Activated CD8-positive, alpha-beta memory T cell treated with anti-CD3 and anti-CD28 coated beads for 1 hour (primary cell): ENCODE results near the gene TEAD1.

Source experiments
- DNase-seq, 2 donors: peaks; one replicate each; pipeline ENCODE4 v3.0.0-alpha.2; 2020; ENCODE audit warnings: low read depth in 1 of 2; ENCODE audit errors: extremely low read depth in 1 of 2

TEAD1 gene

DNA sequence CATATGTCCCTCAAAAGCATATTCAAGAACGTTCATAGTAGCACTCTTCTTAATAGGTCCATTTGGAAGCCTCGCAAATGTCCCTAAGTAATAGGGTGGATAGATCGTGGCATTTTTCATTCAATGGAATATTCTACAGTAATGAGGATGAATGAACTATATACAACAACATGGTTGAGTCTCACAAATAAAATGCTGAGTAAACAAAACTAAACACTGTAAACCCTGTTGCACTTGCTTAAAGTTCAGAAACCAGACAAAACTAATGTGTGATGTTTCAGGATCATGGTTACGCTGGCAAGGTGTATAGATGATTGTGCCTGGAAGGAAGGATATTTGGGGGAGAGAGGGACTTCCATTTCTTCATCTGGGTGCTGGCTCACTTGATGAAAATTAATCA is 244.4 kb downstream of the TEAD1 start:
- no peak for DNase-seq

GRCh38 chr11:12922418-12922817 is 248.2 kb downstream of the TEAD1 start:
- no peak for DNase-seq

- no peak for DNase-seq
These were observed 248.8 kb downstream of the TEAD1 start for GRCh38 chr11:12922980-12923507.

DNA sequence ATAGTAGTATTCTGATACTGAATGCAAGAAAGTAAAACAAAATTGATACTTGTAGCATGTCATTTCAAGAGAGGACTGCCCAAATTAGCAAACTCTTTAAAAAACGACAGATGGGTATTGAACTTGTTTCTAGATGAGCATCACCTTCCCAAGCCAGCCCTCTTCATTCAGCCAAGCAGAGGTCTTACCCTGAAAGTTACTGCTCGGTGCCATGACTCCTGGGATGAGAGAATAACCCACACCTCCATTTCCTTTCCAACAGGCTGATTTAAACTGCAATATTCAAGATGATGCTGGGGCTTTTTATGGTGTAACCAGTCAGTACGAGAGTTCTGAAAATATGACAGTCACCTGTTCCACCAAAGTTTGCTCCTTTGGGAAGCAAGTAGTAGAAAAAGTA is 250.4 kb downstream of the TEAD1 start:
- DNase-seq: no peak

- DNase-seq: no peak
These were observed 251.3 kb downstream of the TEAD1 start for GRCh38 chr11:12925520-12925919.

- no peak for DNase-seq
These were observed 253.0 kb downstream of the TEAD1 start for GRCh38 chr11:12927221-12927620.

- DNase-seq: no peak
These were observed 253.7 kb downstream of the TEAD1 start for GRCh38 chr11:12927886-12928285.

GRCh38 chr11:12930850-12931249 is 256.6 kb downstream of the TEAD1 start:
- no peak for DNase-seq

DNA sequence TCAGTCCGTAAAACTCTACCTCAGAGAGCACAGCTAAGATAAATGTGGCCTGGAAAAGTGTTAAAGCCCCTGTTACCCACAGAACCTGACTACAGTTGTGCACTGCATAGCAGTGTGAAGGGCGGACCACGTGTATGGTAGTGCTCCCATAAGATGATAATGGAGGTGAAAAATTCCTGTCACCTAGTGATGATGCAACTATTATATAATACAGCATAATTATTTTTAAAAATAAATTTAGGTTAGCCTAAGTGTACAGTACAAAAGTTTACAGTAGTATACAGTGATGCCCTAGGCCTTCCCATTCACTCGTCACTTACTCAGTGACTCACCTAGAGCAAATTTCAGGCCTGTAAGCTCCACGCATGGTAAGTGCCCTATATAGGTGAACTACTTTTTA is 258.3 kb downstream of the TEAD1 start:
- no peak for DNase-seq

DNA sequence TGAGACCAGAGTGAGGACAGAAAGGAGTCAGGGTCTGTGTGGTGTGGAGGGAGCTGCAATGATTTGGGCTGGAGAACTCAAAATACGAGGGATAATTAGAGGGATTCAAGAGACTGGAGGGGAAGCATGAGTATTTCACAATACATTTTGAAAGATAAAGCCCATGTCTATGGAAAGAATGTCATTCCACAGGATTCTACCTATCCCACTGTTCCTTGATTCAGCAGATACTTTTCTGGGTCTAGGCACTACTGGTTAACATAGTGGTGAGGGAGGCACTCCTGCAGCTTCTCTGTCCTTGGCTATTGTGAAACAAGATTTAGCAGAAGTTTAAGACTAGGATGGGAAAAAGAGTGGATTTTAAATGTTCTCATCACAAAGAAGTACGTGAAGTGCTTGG is 262.0 kb downstream of the TEAD1 start:
- DNase-seq: no peak

DNA sequence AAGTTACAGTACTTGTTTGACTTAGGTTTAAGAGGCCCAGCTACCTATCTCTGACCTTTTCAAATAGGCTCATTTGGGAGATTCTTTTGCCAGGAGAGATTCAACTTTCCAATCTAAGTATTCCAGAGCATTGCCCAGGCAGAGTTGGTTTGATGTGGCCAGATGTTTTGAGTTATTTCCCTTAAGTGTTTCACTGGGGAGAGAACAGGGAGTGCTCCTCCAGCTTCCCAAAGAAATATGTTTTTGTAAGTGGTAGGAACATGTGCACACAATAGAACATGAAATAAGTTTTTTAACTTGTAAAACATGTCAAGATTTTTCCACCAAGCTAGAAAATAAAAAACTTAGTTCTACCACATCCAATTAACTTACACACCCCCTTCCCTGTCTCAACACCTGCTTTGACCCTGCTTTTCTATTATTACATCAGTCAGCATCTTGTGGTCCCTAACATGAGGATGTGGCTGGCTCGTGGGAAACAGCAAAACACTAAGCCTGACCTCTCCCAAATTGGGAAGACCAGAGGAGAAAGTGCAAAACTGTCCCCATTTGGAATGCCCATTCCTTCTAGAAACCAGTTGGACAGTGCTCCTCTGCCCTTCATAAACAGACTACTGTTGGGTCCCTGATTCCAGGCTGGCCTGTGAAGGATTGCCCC is 264.5 kb downstream of the TEAD1 start:
- no peak for DNase-seq

- no peak for DNase-seq
These were observed 267.4 kb downstream of the TEAD1 start for GRCh38 chr11:12941671-12942070.

DNA sequence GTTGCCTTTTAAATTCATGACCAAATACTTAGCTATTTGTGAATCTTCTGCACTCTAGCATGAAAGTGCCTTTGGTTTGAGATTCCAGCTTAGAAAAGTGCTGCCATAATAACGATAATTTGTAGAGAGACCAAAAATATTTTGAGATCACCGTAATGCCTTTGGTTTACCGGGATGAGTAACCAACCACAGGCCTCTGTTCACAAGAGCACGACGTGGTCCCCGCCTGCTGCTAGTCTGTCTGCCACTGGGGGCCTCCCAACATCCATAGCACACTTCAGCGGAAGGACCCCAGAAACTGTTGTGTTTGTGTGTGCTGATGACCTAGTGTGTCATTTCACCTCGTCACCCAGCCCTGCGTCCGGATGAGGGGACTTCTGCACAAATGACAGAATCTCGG is 267.9 kb downstream of the TEAD1 start:
- DNase-seq: no peak

- DNase-seq: no peak
These were observed 269.1 kb downstream of the TEAD1 start for GRCh38 chr11:12943311-12943710.

DNA sequence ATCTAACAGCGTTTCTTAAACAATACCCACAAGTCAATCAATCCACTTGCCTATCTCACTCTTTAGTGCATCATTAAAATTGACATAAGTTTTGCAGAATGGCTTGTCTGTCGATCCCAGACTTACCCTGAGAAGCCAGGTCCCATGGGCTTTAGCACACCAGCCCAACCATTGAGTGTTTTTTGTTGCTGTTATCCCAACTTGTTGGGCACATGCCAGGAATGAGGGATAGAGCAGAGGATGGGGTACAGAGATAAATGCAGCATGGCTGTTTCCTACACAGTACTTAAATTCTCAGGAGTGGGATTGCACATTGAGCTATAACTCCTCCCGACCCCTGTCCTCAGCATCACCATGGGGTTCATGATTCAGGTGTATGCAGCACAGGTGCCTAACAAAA is 270.7 kb downstream of the TEAD1 start:
- no peak for DNase-seq

DNA sequence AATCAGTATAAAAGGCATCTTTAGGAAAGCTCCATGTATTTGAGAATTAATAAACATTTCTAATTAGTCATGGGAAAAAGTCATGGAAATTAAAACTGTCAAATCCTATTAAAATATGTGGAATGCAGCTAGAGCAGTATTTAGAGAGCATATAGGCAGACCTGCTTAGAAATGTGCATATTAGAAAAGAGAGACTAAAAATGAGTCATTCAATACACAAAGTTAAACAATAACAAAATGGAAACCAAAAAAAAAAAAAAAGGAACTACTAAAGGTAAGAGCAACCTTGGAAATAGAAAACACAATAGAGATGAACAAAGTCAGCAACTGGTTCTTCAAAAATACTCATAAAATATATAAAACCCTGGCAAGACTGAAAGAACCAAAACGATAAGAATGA is 275.2 kb downstream of the TEAD1 start:
- no peak for DNase-seq

GRCh38 chr11:12950670-12951069 is 276.4 kb downstream of the TEAD1 start:
- DNase-seq: no peak

DNA sequence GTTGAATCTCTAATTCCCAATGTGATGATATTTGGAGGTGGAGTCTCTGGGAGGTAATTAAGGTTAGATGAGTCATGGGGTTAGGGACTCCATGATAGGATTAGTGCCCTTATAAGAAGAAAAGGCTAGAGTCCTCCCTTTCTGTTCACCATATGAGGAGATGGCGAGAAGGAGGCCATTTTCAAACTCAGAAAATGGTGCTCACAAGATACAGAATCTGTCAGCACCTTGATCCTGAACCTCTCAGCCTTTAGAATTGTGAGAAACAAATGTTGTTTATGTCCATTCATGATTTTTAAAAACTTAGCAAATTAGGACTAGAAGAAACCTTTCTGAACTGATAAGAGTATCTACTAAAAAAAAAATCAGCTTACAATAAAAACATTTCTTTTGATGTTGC is 277.2 kb downstream of the TEAD1 start:
- DNase-seq: no peak

GRCh38 chr11:12952094-12952493 is 277.9 kb downstream of the TEAD1 start:
- no peak for DNase-seq

GRCh38 chr11:12958986-12959385 is 284.8 kb downstream of the TEAD1 start:
- no peak for DNase-seq

GRCh38 chr11:12961615-12962014 is 287.4 kb downstream of the TEAD1 start:
- no peak for DNase-seq

- no peak for DNase-seq
These were observed 288.1 kb downstream of the TEAD1 start for GRCh38 chr11:12962306-12962705.

DNA sequence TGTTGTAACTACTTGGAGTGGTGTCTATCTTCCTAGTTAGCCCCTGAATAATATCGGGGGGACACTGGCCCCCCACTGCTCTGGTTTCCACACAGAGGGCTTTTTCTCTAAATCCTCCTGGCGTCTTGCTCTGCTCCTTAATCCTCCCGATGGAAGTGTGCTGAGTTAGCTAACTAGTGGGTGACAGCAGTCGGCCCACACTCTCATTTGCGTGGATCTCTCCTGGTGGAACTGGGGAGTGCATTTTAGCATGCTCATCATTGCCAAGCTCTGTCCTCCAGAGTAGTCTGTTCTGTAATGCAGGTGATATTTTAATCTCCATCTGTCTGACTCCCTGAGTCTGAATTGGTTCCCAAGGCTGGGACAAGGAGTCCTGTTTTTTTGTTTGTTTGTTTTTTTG is 288.8 kb downstream of the TEAD1 start:
- no peak for DNase-seq
